GM20000 (cell line): Measurements from ENCODE around the gene SLC22A12.

Experiments
- DNase-seq: peaks from one replicate; pipeline ENCODE4 v3.0.0; 2012; ENCODE audit warnings: low spot score
- TF ChIP-seq, protein P1 (sequence below): IDR thresholded peaks from 2 replicates; pipeline ENCODE4 v1.5.1; 2012; ENCODE audit warnings: mild to moderate bottlenecking, control low read depth; ENCODE audit errors: extremely low read depth, missing control alignments

The SLC22A12 gene

DNA sequence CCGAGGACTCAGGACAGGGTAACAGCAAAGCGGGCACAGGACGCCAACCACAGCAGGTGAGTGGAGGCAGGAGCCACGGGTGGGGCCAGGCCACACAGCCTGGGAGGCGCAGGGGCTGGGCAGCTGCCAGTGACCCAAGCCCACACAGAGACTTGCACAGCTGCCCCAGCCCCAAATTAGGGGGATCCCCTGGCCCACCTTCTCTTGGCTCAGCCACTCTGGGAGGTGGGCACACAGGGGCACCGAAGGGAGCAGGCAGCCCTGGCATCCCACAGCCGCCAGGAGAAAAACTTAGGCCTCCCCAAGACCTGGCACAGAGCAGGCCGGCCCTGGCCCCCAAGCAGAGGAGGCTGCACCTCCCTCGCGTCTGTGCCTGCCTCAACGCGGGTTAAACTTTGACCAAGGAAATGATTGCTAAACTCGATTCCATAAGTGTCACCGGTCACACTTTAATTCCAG lies at the start of gene SLC22A12:
SLC22A12 (plus strand) TSS at position 458 of the 459 bp plus-strand sequence. CDS start 337 bp downstream, outside the sequence.
- TF ChIP-seq, protein P1, sequence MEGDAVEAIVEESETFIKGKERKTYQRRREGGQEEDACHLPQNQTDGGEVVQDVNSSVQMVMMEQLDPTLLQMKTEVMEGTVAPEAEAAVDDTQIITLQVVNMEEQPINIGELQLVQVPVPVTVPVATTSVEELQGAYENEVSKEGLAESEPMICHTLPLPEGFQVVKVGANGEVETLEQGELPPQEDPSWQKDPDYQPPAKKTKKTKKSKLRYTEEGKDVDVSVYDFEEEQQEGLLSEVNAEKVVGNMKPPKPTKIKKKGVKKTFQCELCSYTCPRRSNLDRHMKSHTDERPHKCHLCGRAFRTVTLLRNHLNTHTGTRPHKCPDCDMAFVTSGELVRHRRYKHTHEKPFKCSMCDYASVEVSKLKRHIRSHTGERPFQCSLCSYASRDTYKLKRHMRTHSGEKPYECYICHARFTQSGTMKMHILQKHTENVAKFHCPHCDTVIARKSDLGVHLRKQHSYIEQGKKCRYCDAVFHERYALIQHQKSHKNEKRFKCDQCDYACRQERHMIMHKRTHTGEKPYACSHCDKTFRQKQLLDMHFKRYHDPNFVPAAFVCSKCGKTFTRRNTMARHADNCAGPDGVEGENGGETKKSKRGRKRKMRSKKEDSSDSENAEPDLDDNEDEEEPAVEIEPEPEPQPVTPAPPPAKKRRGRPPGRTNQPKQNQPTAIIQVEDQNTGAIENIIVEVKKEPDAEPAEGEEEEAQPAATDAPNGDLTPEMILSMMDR, result no peak
- no peak for DNase-seq

DNA sequence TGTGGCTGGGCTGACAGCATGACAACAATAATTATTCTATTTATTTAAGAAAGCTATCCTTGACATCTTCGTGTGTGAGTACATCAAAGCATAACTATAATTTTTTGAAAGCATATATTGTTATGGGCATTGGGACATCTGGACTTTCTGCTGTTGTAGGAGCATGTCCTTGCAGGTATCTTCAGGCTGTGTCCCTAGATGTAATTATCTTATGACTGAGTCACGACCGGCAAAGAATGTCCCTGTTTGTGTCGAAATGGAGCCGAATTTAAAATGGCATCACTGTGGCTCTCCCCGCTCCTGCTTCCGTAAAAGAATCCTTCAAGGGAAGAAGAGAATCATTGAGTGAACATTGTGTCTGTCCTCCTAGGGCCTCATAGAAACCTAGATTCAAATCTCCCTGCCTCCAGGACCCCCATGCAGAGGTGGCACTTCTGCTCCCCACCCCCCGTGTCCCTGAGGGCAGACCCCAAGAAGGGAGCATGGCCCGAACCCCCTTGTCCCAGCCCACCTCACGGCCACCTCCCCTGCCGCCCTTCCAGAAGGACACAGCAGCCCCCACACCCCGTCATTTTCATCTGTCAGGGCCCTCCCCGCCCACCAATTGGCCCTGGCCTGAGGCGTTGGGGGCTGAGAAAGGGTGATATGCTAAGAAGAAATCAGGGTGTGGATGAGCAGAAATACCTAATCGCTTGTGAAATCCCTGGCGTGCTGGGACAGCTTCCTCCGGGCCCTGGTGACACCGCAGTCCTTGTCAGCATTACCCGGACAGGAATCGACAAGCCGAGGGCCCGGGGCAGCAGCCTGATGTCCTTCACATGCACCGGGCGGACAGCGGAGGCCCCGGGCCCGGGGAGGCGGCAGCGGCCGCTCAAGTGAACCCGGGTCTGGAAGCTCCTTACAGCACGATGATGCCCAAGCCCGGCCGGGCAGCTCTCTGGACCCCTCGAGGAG lies 48.6 kb upstream of the SLC22A12 start:
- TF ChIP-seq, protein P1, result no peak
- DNase-seq, result no peak

DNA sequence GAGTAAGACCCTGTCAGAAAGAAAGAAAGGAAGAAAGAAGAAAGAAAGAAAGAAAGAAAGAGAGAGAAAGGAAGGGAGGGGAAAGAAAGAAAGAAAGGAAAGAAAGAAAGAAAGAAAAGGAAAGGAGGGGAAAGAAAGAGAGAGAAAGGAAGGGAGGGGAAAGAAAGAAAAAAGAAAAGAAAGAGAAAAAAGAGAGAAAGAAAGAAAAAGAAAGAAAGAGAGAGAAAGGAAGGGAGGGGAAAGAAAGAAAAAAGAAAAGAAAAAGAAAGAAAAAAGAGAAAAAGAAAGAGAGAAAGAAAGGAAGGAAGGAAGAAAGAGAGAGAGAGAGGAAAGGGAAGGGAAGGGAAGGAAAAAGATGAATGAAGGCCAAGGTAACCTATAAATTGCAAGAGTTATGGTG lies 47.2 kb upstream of the SLC22A12 start:
- no peak for DNase-seq
- TF ChIP-seq, protein P1, result no peak

DNA sequence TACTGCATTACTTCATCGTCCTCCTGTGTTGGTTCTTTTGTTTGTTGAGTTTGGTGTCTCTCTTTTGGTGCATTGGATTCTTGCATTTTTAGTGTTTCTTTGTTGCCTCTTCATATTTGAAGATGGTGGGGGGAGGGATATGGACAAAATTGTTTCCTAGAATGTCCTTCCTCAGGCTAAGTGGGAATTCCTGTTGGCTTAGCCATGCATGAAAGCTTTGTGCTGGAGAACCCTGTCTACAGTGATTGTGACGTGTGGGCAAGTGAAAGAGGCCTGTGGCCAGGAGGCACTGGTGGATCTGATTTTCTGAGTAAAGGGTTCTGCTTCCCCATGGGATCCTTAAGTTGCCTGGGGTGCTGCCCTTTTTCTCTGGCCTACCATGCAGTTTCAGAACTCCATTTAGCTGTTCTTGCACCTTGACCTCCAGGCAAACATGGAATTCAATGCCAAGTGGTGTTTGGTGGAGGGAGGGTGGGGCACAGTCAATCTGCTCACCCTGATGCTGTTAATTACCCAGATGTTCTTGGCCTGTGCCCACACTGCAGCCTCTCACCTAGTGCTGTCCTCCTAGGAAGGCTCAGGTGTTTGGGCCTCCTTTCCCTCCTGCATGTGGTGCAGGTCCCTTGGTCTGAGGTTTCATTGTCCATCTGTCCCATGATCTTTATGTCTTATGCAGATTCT lies 46.3 kb upstream of the SLC22A12 start:
- no peak for DNase-seq
- TF ChIP-seq, protein P1, result no peak

DNA sequence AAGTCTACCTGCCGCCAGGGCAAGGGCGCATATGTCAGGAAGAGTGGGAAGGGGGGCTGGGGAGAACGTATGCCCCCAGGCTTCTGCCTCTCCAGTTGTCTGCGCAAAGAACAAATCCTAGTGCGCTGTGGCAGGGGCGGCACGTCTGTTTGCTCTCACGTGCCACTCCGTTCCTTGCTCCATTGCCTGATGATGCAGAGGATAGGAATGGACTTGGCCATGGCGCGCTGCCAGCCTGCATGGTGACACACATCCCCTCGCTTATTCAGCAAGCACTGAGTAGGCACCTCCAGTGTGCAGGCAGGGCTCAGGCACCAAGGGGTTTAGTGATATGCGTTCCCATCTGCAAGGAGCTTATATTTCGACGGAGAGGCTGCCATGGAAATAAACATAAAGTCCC lies 45.4 kb upstream of the SLC22A12 start:
- no peak for DNase-seq

DNA sequence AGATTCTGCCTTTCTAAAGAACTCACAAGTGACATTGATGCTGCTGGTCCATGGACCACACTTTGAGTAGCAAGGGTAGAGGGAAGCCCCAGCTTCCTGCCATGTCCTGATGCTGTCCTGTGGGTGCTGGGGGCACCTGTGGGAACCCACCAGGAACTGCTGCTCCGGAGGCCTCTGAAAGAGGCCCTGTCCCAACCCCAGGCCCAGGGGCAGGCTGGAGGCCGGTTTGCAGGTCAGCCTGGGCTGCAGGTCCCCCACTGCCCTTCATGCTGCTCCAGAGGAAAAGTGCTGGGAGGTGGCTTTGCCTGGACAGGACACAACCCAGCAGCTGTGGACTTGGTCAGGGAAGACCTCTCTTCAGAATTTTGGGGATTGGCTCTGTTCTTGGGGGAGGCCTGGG lies 44.8 kb upstream of the SLC22A12 start:
- TF ChIP-seq, protein P1, result no peak

More for the DNA sequence above, 45.4 kb upstream of the SLC22A12 start:
- TF ChIP-seq, protein P1, result no peak

DNA sequence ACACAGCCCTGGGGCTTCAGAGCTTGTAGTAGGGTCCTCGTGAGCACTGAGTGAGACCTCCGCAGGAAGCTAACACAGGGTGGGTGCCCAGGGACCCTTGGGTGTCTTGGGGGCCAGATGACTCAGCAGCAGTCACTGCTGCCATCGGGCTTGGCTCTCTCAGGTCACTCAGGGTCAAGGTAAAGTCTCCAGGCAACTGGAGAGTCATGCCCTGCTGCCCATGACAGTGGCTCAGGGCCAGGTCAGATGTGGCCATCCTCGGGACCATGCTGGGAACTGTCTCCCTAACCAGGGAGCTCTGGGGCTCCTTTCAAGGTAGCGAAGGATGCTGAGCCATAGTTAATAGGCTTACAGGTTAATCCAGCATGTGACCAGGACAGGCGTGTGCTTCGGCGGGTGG lies 44.4 kb upstream of the SLC22A12 start:
- TF ChIP-seq, protein P1, result no peak
- no peak for DNase-seq

More for the DNA sequence above, 44.8 kb upstream of the SLC22A12 start:
- no peak for DNase-seq
